ENCODE measurements around the gene ARGLU1.

DNA sequence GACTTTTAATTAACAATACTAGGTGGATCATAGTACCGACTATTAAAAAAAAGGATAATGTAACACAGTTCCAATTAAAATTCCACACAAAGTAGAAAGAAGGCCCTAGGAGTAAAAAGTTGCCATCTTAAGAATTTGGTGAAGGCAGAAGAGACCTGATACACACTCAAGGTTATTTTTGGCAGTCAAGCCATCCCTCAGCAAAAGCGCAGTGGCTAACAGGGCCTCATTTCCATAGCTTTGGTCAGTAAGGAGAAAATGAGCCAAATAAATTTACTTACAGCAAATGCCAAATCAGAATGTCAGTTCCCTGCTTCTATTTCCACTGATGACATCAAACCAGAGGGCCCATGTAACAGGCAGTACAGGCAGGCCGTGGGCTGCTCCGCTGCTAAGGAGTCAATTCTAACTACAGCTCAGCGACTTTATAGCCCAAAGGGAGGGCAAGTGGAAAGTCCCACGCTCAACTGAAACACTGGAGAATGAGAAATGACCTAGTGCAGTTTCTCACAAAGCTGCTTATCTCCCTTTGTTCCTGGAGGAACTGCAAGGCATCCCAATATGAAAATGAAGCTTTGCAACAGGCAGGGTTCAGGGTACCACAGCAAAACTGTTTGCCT is 6.3 kb downstream of the ARGLU1 start:
- TF ChIP-seq, protein P1, sequence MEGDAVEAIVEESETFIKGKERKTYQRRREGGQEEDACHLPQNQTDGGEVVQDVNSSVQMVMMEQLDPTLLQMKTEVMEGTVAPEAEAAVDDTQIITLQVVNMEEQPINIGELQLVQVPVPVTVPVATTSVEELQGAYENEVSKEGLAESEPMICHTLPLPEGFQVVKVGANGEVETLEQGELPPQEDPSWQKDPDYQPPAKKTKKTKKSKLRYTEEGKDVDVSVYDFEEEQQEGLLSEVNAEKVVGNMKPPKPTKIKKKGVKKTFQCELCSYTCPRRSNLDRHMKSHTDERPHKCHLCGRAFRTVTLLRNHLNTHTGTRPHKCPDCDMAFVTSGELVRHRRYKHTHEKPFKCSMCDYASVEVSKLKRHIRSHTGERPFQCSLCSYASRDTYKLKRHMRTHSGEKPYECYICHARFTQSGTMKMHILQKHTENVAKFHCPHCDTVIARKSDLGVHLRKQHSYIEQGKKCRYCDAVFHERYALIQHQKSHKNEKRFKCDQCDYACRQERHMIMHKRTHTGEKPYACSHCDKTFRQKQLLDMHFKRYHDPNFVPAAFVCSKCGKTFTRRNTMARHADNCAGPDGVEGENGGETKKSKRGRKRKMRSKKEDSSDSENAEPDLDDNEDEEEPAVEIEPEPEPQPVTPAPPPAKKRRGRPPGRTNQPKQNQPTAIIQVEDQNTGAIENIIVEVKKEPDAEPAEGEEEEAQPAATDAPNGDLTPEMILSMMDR (IDR thresholded peaks at IDR 0.05), result no peak
- TF ChIP-seq POLR2A (IDR thresholded peaks at IDR 0.05), result no peak
